Kidney capillary endothelial cell (primary cell): ENCODE data around the gene ALOX15B.
A peak's percentile ranks its signal among the peaks of the same experiment; 100 is the strongest.
"Not testable (repeated sequence)": the region's sequence is repeated elsewhere in the genome, so short reads cannot be mapped to it uniquely, and the experiment has no call there.

ENCODE experiments used
- DNase-seq: peaks from one replicate; pipeline ENCODE4 v3.0.0-alpha.2; 2018; ENCODE audit warnings: low spot score

ALOX15B gene

DNA sequence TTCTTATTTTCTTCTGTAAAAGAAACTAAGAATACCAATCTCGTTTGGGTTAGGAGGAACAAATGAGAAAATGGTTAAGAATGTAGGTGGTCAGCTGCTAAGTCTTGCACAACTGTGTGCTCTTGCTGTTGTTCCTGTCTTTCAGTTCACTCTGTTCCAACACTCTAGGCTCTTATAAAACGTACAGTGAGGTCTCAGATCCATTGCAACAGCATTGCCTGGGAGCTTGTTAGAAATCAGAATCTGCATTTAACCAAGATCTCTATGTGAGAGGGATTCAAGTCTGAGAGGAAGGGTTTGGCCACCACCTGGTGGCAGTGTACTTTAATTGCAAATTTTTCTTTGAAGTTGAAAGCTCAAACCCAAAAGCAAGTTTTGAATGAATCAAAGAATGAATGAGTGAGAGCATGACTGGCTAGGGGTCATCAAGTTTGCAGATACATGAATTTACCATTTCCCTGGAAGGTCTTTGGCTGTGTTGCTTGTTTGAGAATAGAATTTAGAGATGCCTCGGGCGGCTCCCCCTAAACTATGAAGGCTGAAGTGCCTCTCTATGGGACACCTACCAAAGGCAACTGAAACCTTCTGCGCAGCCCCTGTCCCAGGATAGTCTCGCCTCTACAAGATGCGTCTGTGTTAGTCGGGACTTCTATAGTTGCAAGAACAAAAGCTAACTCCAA lies 2.5 kb downstream of the ALOX15B start:
- peak; percentile 56 for DNase-seq

DNA sequence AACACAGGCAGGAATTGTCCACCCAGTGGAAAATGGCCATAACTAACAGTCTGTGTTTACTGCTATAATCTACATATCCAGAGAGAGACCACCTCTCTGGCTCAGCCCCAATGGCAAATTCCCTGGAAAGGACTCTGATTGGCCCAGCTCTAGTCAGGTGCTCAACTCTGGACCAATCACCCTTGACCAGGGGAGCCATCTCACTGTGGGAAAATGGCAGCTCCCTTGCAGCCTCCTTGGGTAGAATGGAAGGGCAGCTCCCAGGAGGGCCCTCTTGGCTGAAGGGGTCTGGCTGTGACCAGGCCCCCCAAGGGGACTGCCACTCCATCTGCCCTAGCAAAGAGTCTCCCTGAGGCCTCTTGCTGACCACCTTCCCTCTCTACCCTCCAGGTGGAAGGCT lies 3.1 kb downstream of the ALOX15B start:
- DNase-seq, result no peak

DNA sequence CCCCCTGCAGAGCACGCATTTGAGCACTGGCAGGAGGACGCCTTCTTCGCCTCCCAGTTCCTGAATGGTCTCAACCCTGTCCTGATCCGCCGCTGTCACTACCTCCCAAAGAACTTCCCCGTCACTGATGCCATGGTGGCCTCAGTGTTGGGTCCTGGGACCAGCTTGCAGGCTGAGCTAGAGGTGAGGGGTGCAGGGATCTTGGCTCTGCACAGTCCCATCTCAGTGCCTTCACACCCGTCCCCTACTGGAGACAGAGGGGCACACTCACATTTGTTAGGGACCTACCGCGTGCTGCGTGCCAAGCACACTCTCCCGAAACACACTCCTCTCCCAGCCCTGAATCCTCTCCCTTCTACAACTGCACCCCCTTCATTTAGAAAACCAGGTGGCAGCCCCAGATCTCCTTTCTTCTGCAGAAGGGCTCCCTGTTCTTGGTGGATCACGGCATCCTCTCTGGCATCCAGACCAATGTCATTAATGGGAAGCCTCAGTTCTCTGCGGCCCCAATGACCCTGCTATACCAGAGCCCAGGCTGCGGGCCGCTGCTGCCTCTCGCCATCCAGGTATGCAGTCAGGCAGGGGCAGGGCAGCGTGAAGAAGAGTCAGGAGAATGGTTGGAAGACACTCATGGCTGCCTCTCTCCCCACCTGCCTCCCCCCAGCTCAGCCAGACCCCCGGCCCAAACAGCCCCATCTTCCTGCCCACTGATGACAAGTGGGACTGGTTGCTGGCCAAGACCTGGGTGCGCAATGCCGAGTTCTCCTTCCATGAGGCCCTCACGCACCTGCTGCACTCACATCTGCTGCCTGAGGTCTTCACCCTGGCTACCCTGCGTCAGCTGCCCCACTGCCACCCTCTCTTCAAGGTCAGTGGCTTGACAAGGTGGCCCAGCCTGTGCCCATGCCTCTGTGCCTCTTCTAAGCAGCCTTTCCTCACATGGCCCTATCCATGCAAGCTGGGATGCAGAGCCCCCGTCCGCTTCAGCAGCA lies 6.3 kb downstream of the ALOX15B start:
- DNase-seq, result no peak

DNA sequence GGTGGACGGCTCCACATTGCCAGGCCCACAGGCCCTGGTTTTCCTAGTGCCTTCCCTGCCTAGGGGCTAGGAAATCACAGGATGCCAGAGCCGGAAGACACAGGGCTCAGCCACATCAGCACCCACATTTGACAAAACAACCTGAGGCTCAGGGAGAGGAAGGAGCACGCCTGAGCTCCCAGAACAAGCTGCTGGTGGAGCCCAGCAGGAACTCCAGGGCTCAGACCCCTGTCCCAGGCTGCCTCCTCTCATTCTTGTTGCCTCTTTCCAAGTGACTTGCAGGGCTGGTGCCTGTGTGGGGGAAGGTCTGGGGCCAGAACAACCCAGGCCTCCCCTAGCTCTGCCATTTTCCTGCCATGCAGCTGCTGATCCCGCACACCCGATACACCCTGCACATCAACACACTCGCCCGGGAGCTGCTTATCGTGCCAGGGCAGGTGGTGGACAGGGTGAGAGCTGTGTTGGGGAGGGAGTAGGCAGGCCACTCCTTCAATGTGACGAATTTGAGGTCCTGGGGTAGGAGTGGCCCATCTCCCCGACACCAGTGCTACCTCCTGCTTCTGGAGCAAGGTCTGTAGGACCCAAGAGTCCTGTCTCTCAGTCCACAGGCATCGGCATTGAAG lies 7.6 kb downstream of the ALOX15B start:
- no peak for DNase-seq

DNA sequence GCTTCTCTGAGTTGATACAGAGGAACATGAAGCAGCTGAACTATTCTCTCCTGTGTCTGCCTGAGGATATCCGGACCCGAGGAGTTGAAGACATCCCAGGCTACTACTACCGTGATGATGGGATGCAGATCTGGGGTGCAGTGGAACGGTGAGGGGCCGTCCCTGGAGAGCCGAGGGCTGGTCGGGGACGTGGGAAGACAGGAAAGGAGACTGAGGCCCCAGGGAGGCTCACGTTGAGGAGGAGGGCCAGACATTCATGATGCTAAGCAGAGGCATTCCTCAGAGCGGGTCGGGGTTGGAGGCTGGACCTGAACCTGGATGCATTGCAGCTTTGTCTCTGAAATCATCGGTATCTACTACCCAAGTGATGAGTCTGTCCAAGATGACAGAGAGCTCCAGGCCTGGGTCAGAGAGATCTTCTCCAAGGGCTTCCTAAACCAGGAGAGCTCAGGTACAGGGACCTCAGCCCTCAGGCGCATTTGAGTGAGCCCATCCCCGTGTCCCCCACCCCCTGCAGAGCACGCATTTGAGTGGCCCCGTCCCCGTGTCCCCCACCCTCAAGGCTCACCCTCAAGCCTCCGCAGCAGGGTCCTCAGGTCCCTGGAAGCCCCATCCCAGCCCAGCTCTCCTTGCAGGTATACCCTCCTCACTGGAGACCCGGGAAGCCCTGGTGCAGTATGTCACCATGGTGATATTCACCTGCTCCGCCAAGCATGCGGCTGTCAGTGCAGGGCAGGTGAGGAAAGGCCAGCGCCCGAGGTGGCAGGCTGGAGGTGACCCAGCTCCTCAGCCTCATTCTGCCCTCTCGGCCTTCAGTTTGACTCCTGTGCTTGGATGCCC lies 8.3 kb downstream of the ALOX15B start:
- DNase-seq, result no peak

DNA sequence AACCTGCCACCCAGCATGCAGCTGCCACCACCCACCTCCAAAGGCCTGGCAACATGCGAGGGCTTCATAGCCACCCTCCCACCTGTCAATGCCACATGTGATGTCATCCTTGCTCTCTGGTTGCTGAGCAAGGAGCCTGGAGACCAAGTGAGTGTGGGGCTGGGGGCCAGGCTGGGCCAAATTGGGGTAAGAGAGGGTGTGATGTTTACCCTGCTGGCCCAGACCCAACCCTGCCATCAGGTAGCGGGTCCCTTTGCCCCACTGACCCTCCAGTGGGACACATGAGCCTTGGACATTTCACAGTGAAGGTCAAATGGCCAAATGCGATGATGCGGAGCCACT lies 8.9 kb downstream of the ALOX15B start:
- DNase-seq, result no peak

DNA sequence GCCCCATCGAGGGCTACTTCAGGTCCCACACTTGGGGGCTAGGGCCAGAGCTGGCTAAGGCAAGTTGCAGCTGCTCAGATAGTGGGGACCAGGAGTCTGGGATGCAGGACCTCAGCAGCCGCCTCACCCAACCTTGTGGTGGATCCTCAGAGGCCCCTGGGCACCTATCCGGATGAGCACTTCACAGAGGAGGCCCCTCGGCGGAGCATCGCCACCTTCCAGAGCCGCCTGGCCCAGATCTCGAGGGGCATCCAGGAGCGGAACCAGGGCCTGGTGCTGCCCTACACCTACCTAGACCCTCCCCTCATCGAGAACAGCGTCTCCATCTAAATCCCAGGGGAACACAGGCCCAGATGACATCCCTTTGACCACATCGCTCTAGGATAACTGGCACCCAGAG lies 9.4 kb downstream of the ALOX15B start:
- DNase-seq, result no peak

DNA sequence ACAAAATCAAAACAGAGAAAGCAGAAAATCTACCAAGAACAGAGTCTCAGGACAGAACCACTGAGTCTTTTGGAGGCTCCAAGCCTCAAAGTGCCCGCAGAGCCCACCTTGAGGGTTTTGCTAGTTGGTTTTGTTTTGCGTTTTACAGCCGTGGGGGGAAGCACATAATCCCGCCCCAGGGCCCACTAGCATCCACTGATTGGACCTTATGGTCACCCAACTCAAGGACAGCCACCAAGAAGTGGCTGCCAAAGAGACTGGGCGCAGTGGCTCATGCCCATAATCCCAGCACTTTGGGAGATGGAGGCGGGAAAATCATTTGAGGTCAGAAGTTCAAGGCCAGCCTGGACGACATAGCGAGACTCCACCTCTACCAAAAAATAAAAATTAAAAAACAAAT lies 9.9 kb downstream of the ALOX15B start:
- no peak for DNase-seq

DNA sequence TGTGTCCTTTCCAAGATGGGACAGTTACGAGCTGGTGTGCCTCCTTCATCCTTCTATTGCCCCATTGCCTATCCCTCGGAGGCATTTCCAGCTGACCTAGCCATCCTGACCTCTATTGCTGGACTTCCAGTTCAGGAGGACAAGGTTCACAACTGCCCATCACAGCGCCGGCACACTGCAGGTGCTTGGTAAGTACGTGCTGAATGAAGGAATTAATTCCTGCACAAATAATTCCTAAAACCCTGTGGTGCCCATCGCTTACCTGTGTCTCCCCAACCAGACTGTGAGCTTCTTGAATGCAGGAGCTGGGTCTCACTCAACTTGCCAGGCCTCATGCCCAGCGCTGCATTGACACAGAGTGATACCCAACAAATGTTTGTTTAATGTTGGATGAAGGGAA lies 13.0 kb downstream of the ALOX15B start:
- no peak for DNase-seq

DNA sequence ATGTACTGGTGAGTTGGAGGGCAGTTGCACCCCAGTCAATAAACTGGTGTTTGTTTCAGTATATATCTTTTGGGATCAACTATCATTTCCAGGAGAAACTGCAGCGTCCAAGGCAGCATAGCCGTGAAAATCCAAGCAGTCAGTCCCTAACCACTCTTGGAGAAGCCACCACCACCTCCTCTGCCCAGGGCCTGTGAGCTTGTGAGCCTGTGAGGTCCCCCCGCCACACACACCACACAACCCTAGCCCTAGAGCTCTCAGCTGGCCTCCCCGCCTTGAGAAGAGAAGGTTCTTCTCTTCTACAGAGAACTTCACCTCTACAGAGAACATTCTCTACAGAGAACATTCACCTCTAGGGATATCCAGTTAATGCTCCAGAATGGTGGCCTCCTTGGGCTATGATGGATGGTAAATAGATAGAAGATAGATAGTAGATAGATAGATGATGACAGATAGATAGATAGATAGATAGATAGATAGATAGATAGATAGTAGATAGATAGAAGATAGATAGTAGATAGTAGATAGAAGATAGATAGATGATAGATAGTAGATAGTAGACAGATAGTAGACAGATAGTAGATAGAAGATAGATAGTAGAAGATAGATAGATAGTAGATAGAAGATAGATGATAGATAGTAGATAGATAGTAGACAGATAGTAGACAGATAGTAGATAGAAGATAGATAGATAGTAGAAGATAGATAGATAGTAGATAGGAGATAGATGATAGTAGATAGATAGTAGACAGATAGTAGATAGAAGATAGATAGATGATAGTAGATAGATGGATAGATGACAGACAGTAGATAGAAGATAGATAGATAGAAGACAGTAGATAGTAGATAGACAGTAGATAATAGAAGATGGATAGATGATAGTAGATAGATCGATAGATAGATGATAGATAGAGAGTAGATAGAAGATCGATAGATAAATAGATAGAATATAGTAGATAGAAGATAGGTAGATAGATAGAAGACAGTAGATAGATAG lies 13.7 kb downstream of the ALOX15B start:
- no peak for DNase-seq

DNA sequence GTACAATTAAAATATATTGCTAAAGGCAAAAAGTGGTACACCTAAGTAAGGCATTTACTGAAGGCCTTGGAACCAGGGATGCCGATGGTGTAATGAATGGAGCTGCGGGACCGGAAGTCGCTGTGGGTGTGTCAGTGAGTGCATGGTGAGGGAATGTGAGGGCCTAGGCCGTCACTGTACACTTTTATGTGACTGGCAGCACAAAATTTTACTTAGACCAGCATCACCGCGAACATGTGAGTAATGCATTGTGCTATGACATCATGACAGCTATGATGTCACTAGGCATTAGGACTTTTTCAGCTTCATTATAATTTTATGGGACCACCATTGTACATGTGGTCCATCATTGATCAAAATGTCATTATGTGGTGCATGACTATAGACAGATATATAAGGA lies 14.7 kb downstream of the ALOX15B start:
- no peak for DNase-seq

DNA sequence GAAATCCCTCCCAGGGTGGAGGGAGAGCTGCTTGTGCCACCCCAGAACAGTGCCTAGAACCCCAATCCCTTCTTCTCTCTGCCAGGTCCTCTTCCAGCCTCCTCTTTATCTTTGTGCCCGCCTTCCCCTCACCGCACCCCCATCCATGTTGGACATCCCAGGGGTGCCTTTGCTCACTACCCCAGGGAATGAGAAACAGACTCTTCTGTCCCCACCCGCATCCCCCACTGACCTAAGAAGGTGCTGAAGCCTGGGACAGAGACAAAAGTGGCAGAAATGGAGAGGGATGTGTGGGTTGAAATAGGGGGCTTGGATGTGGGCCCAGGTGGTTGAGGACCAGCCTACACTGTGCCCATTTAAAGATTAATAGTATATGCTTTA lies 17.0 kb downstream of the ALOX15B start:
- DNase-seq, result no peak

DNA sequence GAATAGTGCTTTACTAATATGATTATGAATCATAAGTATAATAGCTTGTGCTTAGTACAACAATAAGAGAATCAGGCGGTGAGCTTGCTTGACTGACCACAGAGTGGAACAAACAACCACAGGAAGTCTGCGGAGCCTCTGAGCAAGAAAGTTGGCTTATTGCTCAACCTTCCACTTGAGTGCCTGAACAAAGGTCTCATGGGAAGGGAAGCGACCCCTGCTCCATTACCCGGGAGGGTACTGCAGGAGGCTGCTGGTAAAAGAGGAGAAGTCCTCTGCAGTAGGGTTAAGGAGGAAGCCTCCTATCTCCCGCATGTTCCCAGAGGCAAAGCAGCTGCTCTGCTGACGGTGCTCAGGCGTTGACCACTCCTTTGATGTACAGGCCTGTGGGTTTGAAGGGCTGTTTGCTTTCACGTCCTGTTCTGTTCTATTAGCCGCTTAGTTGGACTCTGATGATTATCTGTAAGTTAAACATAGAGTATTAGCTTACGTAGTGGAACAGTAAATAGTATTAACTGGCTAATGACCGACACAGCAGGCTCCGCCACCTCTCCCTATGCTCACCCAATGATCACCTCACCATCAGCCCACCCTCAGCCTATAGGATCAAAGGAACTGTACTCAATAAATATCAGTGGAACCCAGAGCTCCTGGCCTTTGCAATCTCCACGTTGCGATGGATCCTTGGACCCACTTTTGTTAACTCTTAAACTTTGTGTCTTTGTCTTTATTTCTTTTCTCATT lies 17.5 kb downstream of the ALOX15B start:
- peak; percentile 63 for DNase-seq

DNA sequence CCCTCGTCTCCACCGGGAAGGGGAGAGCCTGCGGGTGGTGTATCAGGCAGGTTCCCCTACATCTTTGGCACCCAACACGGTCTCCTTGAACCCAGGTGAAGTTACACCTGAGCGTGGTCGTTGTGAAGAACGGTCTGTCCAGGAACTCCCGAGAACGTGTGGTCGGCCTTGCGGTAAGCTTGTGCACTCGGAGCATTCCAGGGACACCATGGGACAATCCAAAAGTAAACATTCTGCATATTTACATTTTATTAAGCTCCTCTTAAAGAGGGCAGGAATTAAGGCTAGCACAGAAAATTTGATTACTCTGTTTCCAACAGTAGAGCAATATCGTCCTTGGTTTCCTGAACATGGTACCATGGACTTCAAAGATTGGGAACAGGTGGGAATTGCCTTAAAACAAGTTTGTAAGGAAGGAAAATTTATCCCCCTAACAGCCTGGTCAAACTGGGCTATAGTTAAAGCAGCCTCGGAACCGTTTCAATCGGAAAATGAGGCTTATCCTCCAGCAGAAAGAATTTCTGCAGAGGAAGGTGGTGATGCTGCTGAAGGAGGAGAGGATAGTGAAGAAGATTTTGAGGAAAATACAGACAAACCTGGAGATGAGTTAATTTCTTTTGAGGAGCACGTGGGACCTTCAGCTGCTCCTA lies 18.2 kb downstream of the ALOX15B start:
- DNase-seq, result no peak

DNA sequence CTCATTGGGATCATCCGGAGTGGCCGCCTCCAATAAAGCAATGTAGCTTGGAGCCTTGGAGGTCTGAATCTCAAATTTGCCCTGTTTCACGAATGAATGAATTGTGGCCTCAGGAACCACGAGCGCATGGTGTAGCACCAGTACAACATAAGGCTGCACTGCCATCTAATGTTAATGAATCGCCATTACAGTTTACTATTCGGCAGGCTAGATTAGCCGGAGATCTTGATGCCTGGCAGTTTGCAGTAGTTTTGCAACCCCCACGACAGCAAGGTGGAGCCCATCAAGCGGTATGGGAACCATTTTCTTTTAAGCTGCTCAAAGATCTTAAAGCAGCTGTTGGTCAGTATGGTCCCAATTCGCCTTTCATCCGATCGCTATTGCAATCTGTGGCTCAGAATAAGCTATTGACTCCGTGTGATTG lies 18.8 kb downstream of the ALOX15B start:
- DNase-seq, result peak; percentile 77

DNA sequence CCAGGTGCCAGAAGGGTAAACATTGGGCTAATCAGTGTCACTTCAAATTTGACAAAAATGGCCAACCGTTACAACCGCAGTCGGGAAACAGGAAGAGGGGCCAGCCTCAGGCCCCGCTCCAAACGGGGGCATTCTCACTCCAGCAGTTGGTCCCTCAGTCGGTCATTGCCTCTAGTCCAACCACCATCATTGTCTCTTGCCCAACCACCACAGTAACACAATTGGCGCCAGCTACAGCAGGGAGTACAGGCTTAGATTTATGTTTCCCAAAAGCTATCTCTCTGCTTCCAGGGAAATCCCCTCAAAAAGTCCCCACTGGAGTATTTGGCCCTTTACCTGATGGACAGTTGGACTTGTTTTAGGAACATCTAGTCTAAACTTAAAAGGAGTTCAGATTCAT lies 20.3 kb downstream of the ALOX15B start:
- DNase-seq, result no peak

DNA sequence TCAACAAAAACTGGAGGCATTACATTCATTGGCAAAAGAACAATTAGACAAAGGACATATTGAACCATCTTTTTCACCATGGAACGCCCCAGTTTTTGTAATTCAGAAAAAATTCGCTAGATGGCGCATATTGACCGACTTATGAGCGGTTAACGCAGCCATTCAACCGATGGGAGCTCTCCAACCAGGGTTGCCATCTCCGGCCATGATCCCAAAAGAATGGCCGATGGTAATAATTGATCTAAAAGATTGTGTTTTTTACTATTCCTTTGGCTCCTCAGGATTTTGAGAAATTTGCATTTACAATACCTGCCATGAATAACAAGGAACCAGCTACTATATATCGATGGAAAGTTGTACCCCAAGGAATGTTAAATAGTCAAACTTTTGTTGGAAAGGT lies 21.4 kb downstream of the ALOX15B start:
- peak; percentile 67 for DNase-seq

DNA sequence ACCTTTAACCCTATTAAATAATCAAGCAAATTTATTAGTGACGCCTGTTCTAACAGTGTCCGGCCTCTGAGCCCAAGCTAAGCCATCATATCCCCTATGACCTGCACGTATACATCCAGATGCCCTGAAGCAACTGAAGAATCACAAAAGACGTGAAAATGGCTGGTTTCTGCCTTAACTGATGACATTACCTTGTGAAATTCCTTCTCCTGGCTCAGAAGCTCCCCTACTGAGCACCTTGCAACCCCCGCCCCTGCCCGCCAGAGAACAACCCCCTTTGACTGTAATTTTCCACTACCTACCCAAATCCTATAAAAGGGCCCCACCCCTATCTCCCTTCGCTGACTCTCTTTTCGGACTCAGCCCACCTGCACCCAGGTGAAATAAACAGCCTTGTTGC lies 23.0 kb downstream of the ALOX15B start:
- not testable (repeated sequence) for DNase-seq

DNA sequence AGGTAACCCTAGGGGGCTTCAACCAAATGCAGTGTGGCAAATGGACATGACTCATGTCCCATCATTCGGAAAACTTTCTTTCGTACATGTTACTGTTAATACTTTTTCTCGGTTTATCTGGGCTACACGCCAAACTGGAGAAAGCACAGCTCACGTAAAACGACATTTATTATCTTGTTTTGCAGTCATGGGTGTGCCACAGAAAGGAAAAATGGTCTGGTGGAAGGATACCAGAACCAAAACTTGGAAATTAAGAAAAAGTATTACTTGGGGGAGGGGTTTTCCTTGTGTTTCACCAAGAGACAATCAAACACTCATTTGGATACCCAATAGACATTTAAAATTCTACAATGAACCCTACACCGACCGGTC lies 23.6 kb downstream of the ALOX15B start:
- no peak for DNase-seq
